Measurements from ENCODE around the gene SLC25A42. TPM values are rescaled to one million over a fixed set of nuclear protein-coding genes. Genes with fewer than 3 reads are reported as not detected.

The SLC25A42 gene
- total RNA-seq, 1 donor from 2014 or later = 6.6 TPM

GRCh38 chr19:19113040-19113626 is 49.3 kb downstream of the SLC25A42 start:
- H3K9me3 ChIP-seq = no peaks in the 10 kb centered on the region
- H3K4me1 ChIP-seq = peaks cover 29% of the 10 kb centered on the region
- TF ChIP-seq POLR2AphosphoS5 (IDR thresholded peaks at IDR 0.05; ENCODE audit: insufficient read depth in 1 of 2, low read depth in 1 of 2) = no peak
- TF ChIP-seq, protein P1, sequence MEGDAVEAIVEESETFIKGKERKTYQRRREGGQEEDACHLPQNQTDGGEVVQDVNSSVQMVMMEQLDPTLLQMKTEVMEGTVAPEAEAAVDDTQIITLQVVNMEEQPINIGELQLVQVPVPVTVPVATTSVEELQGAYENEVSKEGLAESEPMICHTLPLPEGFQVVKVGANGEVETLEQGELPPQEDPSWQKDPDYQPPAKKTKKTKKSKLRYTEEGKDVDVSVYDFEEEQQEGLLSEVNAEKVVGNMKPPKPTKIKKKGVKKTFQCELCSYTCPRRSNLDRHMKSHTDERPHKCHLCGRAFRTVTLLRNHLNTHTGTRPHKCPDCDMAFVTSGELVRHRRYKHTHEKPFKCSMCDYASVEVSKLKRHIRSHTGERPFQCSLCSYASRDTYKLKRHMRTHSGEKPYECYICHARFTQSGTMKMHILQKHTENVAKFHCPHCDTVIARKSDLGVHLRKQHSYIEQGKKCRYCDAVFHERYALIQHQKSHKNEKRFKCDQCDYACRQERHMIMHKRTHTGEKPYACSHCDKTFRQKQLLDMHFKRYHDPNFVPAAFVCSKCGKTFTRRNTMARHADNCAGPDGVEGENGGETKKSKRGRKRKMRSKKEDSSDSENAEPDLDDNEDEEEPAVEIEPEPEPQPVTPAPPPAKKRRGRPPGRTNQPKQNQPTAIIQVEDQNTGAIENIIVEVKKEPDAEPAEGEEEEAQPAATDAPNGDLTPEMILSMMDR (IDR thresholded peaks at IDR 0.05) = no peak
- intact Hi-C loops (cut with DNase I) = no loop called here
- H3K4me3 ChIP-seq = no peak overlapping the region
- H3K27ac ChIP-seq = peak overlapping the region; percentile 70
- no peak for DNase-seq (ENCODE audit: extremely low spot score in 2 of 2)
- H3K36me3 ChIP-seq = no peaks in the 10 kb centered on the region
- no peaks in the 10 kb centered on the region for H3K27me3 ChIP-seq

GRCh38 chr19:19115954-19116353 is 52.2 kb downstream of the SLC25A42 start:
- Histone ChIP-seq H3K36me3 (peaks cover 0 to 8% of the 10 kb centered on the region in 2 donors), H3K4me3 (no peak overlapping the region), H3K4me1 (peaks cover 15% of the 10 kb centered on the region), H3K27ac (no peak overlapping the region), H3K27me3 (no peaks in the 10 kb centered on the region), H3K9me3 (no peaks in the 10 kb centered on the region)
- no peak for TF ChIP-seq POLR2A (IDR thresholded peaks at IDR 0.05)
- TF ChIP-seq, protein P1 (IDR thresholded peaks at IDR 0.05) = peak in 1 of 3 experiments; percentile 8
- DNase-seq (ENCODE audit: extremely low spot score in 2 of 2) = no peak
- intact Hi-C loops (cut with DNase I) = no loop called here

GRCh38 chr19:19119325-19120237 is 55.8 kb downstream of the SLC25A42 start:
- peak overlapping the region in 1 of 2 donors; percentile 26 for H3K4me3 ChIP-seq
- H3K36me3 ChIP-seq = peaks cover 0 to 18% of the 10 kb centered on the region in 2 donors
- intact Hi-C loops (cut with DNase I) = no loop called here

DNA sequence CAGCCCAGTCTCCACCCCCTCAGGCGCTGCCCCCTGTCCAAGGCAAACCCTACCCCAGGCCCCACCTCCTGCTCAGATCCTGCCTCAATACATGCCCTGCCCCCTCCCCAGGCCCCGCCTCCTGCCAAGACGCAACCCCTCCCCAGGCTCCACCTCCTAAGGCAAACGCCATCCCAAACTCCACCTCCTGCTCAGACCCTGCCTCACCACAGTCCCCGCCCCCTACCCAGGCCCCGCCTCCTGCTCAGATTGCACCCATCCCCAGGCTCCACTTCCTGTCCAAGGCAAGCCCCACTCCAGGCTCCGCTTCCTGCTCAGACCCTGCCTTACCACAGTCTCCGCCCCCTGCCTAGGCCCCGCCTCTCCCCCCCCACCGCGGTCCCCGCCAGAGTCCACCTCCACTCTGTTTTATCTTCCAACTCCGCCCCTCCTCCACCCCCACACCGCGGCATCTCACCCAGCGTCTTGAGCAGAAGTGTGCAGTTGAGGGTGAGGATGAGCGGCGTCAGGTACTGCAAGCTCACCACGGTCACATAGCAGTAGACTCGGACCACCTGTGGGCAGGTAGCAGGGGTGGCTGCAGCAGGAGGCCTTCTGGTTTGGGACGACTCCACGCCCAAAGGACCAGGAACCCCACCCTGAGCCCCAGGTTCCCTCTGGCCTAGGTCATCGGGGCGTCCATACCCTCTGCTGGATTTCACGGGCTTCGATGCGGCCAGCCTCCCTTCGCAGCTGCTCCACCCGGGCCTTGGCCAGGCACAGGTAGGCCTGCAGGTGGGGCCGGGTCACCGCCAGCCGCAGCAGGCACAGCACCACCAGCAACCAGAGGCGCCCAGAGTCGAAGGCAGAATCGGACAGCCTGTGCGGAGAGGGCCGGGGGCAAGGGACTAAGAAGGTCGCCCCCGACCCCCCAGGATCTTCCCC is 56.8 kb downstream of the SLC25A42 start:
- DNase-seq (ENCODE audit: extremely low spot score in 2 of 2) = no peak
- H3K27ac ChIP-seq = peak overlapping the region; percentile 55
- intact Hi-C loops (cut with DNase I) = no loop called here
- H3K9me3 ChIP-seq = no peaks in the 10 kb centered on the region
- H3K27me3 ChIP-seq = no peaks in the 10 kb centered on the region
- peaks cover 0 to 18% of the 10 kb centered on the region in 2 donors for H3K36me3 ChIP-seq
- TF ChIP-seq, protein P1 (IDR thresholded peaks at IDR 0.05) = no peak
- TF ChIP-seq POLR2A (IDR thresholded peaks at IDR 0.05) (no peak), POLR2AphosphoS5 (IDR thresholded peaks at IDR 0.05; ENCODE audit: insufficient read depth in 1 of 2, low read depth in 1 of 2) (no peak)
- H3K4me1 ChIP-seq = no peaks in the 10 kb centered on the region
- H3K4me3 ChIP-seq = no peak overlapping the region

More at GRCh38 chr19:19119325-19120237, 55.8 kb downstream of the SLC25A42 start:
- TF ChIP-seq POLR2A (IDR thresholded peaks at IDR 0.05) (no peak), POLR2AphosphoS5 (IDR thresholded peaks at IDR 0.05; ENCODE audit: insufficient read depth in 1 of 2, low read depth in 1 of 2) (no peak)
- TF ChIP-seq, protein P1 (IDR thresholded peaks at IDR 0.05) = no peak
- peak overlapping the region; percentile 55 for H3K27ac ChIP-seq
- no peaks in the 10 kb centered on the region for H3K27me3 ChIP-seq
- no peak for DNase-seq (ENCODE audit: extremely low spot score in 2 of 2)
- H3K9me3 ChIP-seq = no peaks in the 10 kb centered on the region
- H3K4me1 ChIP-seq = no peaks in the 10 kb centered on the region
